ENCODE data around the gene CDR2. TPM values are rescaled to one million over a fixed set of nuclear protein-coding genes. Genes with fewer than 3 reads are reported as not detected.
A peak's percentile ranks its signal among the peaks of the same experiment; 100 is the strongest.

CDR2 gene
- total RNA-seq, 1 experiment from 2014 or later, result 35.7 TPM

GRCh38 chr16:22335668-22336246 lies 38.7 kb downstream of the CDR2 start:
- in situ Hi-C loops (cut with HindIII; ENCODE audit: low pct_unique_long_range_greater_than_20kb, low sequenced_read_pairs) (no loop called here), intact Hi-C loops (cut with micrococcal nuclease; ENCODE audit: unreplicated experiment) (no loop called here)
- no TSS peak for BruUV-seq (replicated peaks)
- no peak for TF ChIP-seq SIN3A (IDR thresholded peaks at IDR 0.05; ENCODE audit: borderline replicate concordance, insufficient read depth, low read depth, low read length)
- TF ChIP-seq, protein P1, sequence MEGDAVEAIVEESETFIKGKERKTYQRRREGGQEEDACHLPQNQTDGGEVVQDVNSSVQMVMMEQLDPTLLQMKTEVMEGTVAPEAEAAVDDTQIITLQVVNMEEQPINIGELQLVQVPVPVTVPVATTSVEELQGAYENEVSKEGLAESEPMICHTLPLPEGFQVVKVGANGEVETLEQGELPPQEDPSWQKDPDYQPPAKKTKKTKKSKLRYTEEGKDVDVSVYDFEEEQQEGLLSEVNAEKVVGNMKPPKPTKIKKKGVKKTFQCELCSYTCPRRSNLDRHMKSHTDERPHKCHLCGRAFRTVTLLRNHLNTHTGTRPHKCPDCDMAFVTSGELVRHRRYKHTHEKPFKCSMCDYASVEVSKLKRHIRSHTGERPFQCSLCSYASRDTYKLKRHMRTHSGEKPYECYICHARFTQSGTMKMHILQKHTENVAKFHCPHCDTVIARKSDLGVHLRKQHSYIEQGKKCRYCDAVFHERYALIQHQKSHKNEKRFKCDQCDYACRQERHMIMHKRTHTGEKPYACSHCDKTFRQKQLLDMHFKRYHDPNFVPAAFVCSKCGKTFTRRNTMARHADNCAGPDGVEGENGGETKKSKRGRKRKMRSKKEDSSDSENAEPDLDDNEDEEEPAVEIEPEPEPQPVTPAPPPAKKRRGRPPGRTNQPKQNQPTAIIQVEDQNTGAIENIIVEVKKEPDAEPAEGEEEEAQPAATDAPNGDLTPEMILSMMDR (IDR thresholded peaks at IDR 0.05), result no peak
- TF ChIP-seq TCF7L2 (IDR thresholded peaks at IDR 0.05; ENCODE audit: low read depth, low read length), result no peak
- TF ChIP-seq POLR2AphosphoS5 (IDR thresholded peaks at IDR 0.05; ENCODE audit: low read depth, low read length), result 0 out of 2 replicates have a peak, but pooled peaks have one; percentile 37
- Histone ChIP-seq H3K4me1 (ENCODE audit: control insufficient read depth, insufficient read depth, low read length) (no peaks in the 10 kb centered on the region), H3K9me3 (ENCODE audit: control insufficient read depth, insufficient read depth, low read depth, low read length) (peaks cover 2% of the 10 kb centered on the region; the same call in 1 of the 2 replicates), H3K4me3 (ENCODE audit: low read depth in 2 of 2, low read length in 2 of 2) (no peak overlapping the region), H3K36me3 (ENCODE audit: control insufficient read depth, insufficient read depth, low read length) (peaks cover 9% of the 10 kb centered on the region; the same call in 1 of the 2 replicates), H3K27me3 (ENCODE audit: control insufficient read depth, insufficient read depth, low read length) (no peaks in the 10 kb centered on the region), H3K27ac (ENCODE audit: low read length) (no peak overlapping the region)
- ChIA-PET CTCF (no interaction called here), POLR2A (no interaction called here)
- DNase-seq (ENCODE audit: low read depth, low spot score), result no peak
- peak; percentile 54; the same call in 1 of the 2 replicates for ATAC-seq

- TF ChIP-seq SIN3A (IDR thresholded peaks at IDR 0.05; ENCODE audit: borderline replicate concordance, insufficient read depth, low read depth, low read length) (no peak), TCF7L2 (IDR thresholded peaks at IDR 0.05; ENCODE audit: low read depth, low read length) (no peak), POLR2AphosphoS5 (IDR thresholded peaks at IDR 0.05; ENCODE audit: low read depth, low read length) (no peak), REST (IDR thresholded peaks at IDR 0.05; ENCODE audit: insufficient read depth in 1 of 2, low read depth in 2 of 2, low read length in 1 of 2) (no peak)
- TF ChIP-seq, protein P1 (IDR thresholded peaks at IDR 0.05), result no peak
- Histone ChIP-seq H3K4me1 (ENCODE audit: control insufficient read depth, insufficient read depth, low read length) (no peaks in the 10 kb centered on the region), H3K27ac (ENCODE audit: low read length) (no peak overlapping the region), H3K9me3 (ENCODE audit: control insufficient read depth, insufficient read depth, low read depth, low read length) (peaks cover 2% of the 10 kb centered on the region; the same call in 1 of the 2 replicates), H3K27me3 (ENCODE audit: control insufficient read depth, insufficient read depth, low read length) (no peaks in the 10 kb centered on the region), H3K4me3 (ENCODE audit: low read depth in 2 of 2, low read length in 2 of 2) (no peak overlapping the region), H3K36me3 (ENCODE audit: control insufficient read depth, insufficient read depth, low read length) (peaks cover 9% of the 10 kb centered on the region; the same call in 1 of the 2 replicates)
- in situ Hi-C loops (cut with HindIII; ENCODE audit: low pct_unique_long_range_greater_than_20kb, low sequenced_read_pairs), result no loop called here
- BruUV-seq (replicated peaks), result no TSS peak
- ChIA-PET CTCF (no interaction called here), POLR2A (no interaction called here)
- DNase-seq (ENCODE audit: low read depth, low spot score), result no peak
- intact Hi-C loops (cut with micrococcal nuclease; ENCODE audit: unreplicated experiment), result no loop called here
- no peak for ATAC-seq
Measured at GRCh38 chr16:22333457-22333994, 40.9 kb downstream of the CDR2 start.

Data from Panc1 (cell line).